H1 (cell line): ENCODE measurements around the gene SLC25A39. TPM values are rescaled to one million over a fixed set of nuclear protein-coding genes. Genes with fewer than 3 reads are reported as not detected.

Experiments
- CBX5 ChIP-seq: fragments of 300-800, 300-1000 bp; sonication (generic); IDR thresholded peaks from 2 replicates; pipeline ENCODE4 v1.7.1; 2016; ENCODE audit warnings: antibody characterized with exemption, low read length, low read depth
- CHD7 ChIP-seq: fragments of 300-600 bp; sonication (generic); IDR thresholded peaks from 2 replicates; pipeline ENCODE4 v1.7.1; 2012; ENCODE audit warnings: low read length, moderate library complexity, mild to moderate bottlenecking, inconsistent platforms; ENCODE audit not compliant: insufficient replicate concordance
- CTCF ChIP-seq, 3 experiments: IDR thresholded peaks; 1 replicate in 2 of 3; 2 replicates in 1 of 3; pipeline versions ENCODE4 v1.5.1 to v1.6.1; 2011; ENCODE audit warnings: low read length in 3 of 3, mild to moderate bottlenecking in 3 of 3, inconsistent platforms in 2 of 3, low read depth in 1 of 3, moderate library complexity in 1 of 3; ENCODE audit not compliant: insufficient read depth in 1 of 3; ENCODE audit errors: control extremely low read depth in 1 of 3
- EGR1 ChIP-seq: IDR thresholded peaks from 2 replicates; pipeline ENCODE4 v1.6.1; 2011; ENCODE audit warnings: low read depth, low read length, borderline replicate concordance
- PHF8 ChIP-seq: fragments of 200-600 bp; sonication (generic); conservative IDR thresholded peaks from 2 replicates; pipeline ENCODE4 v1.7.1; 2012; ENCODE audit warnings: low read depth, mild to moderate bottlenecking, inconsistent platforms, low read length, moderate library complexity
- TEAD4 ChIP-seq: IDR thresholded peaks from 2 replicates; pipeline ENCODE4 v1.6.1; 2012; ENCODE audit warnings: low read depth, low read length, inconsistent platforms, mixed read lengths
- polyA plus RNA-seq, 7 experiments: library from polyadenylated mRNA; depleted of rRNA in 3 of 7; stranded (reverse) in 5 of 7; unstranded in 2 of 7; fragments of >200 nt in 5 of 7; fragments of 200-250 nt in 2 of 7; gene quantifications; 1 replicate in 5 of 7; 2 replicates in 1 of 7; 4 replicates in 1 of 7; pipeline versions ENCODE4 v1.2.1 to v1.2.3, GENCODE V29; 2011 to 2013; ENCODE audit warnings: missing spikeins in 2 of 7, mixed read lengths in 2 of 7
- total RNA-seq: library from RNA; stranded (reverse); fragmentation: NEBNext Ultra II Directional; extraction: Animal tissue kit (Norgen Biotek cat#: 25700); gene quantifications from 2 replicates; pipeline ENCODE4 v1.2.1, GENCODE V29; 2021

The SLC25A39 gene
- total and polyA plus RNA-seq, 2 of the 8 experiments (the other 6 are each of a cell fraction or from before 2014, with no cell fraction given): 200 to 291 TPM

- TF ChIP-seq CHD7 (no peak), PHF8 (no peak), EGR1 (no peak), TEAD4 (no peak), CBX5 (no peak), CTCF (IDR thresholded peaks at IDR 0.05; ENCODE audit: control extremely low read depth in 1 of 3, insufficient read depth in 1 of 3, low read depth in 1 of 3, low read length in 3 of 3) (no peak; a peak in 1 of 4 replicates)
These were observed 8.6 kb downstream of the SLC25A39 start (continued) for GRCh38 chr17:44315760-44316731.
